ENCODE measurements around the gene SLA2. TPM values are rescaled to one million over a fixed set of nuclear protein-coding genes. Genes with fewer than 3 reads are reported as not detected.

Gene SLA2
- total RNA-seq, 1 experiment from 2014 or later = 0.51 TPM

- Histone ChIP-seq H3K36me3 (ENCODE audit: low read depth, low read length) (peaks cover 5% of the 10 kb centered on the region; the same call in 1 of the 2 replicates), H3K9me2 (replicated peaks; ENCODE audit: low read length) (no peaks in the 10 kb centered on the region), H3F3A (ENCODE audit: low read length, unreplicated experiment) (no peaks in the 10 kb centered on the region), H3K4me2 (ENCODE audit: low read length) (no peak overlapping the region), H3K9ac (ENCODE audit: low read length) (no peak overlapping the region), H3K27me3 (ENCODE audit: low read length) (no peaks in the 10 kb centered on the region), H2AFZ (ENCODE audit: low read length) (no peak overlapping the region), H3K9me3 (ENCODE audit: low read length) (no peaks in the 10 kb centered on the region), H4K20me1 (ENCODE audit: low read length) (no peaks in the 10 kb centered on the region), H3K4me1 (ENCODE audit: insufficient read depth, low read length) (no peaks in the 10 kb centered on the region), H3K79me2 (ENCODE audit: low read length) (no peaks in the 10 kb centered on the region), H3K27ac (ENCODE audit: low read length) (no peak overlapping the region), H3K4me3 (ENCODE audit: low read length) (no peak overlapping the region)
- ChIA-PET POLR2A (ENCODE audit: unreplicated experiment) (no interaction called here), CTCF (no interaction called here)
- no peak for ATAC-seq
- intact Hi-C loops (cut with micrococcal nuclease) = no loop called here
- TF ChIP-seq EZH2 (IDR thresholded peaks at IDR 0.05; ENCODE audit: low read length, unreplicated experiment) = no peak
- no peak for TF ChIP-seq EZH2phosphoT487 (IDR thresholded peaks at IDR 0.05; ENCODE audit: borderline replicate concordance, low read length)
- TF ChIP-seq CTCF (conservative IDR thresholded peaks at IDR 0.05; ENCODE audit: low read depth, low read length) = no peak
- no TSS peak for BruUV-seq (replicated peaks)
- DNase-seq = no peak
Measured at GRCh38 chr20:36684747-36685146, 38.8 kb upstream of the SLA2 start.

- H3F3A ChIP-seq (ENCODE audit: low read length, unreplicated experiment) = no peaks in the 10 kb centered on the region
- ChIA-PET POLR2A (ENCODE audit: unreplicated experiment) (no interaction called here), CTCF (no interaction called here)
- no peak overlapping the region for H3K4me2 ChIP-seq (ENCODE audit: low read length)
- no peak for DNase-seq
- H3K79me2 ChIP-seq (ENCODE audit: low read length) = no peaks in the 10 kb centered on the region
- H3K9ac ChIP-seq (ENCODE audit: low read length) = no peak overlapping the region
- BruUV-seq (replicated peaks) = no TSS peak
- peaks cover 5% of the 10 kb centered on the region; the same call in 1 of the 2 replicates for H3K36me3 ChIP-seq (ENCODE audit: low read depth, low read length)
- H3K9me3 ChIP-seq (ENCODE audit: low read length) = no peaks in the 10 kb centered on the region
- no peak overlapping the region for H3K4me3 ChIP-seq (ENCODE audit: low read length)
- no peaks in the 10 kb centered on the region for H3K4me1 ChIP-seq (ENCODE audit: insufficient read depth, low read length)
- H3K9me2 ChIP-seq (replicated peaks; ENCODE audit: low read length) = no peaks in the 10 kb centered on the region
- H3K27ac ChIP-seq (ENCODE audit: low read length) = no peak overlapping the region
- TF ChIP-seq EZH2 (IDR thresholded peaks at IDR 0.05; ENCODE audit: low read length, unreplicated experiment) (no peak), EZH2phosphoT487 (IDR thresholded peaks at IDR 0.05; ENCODE audit: borderline replicate concordance, low read length) (no peak), CTCF (conservative IDR thresholded peaks at IDR 0.05; ENCODE audit: low read depth, low read length) (no peak)
- intact Hi-C loops (cut with micrococcal nuclease) = no loop called here
- no peaks in the 10 kb centered on the region for H4K20me1 ChIP-seq (ENCODE audit: low read length)
- H2AFZ ChIP-seq (ENCODE audit: low read length) = no peak overlapping the region
- H3K27me3 ChIP-seq (ENCODE audit: low read length) = no peaks in the 10 kb centered on the region
- no peak for ATAC-seq
Measured at GRCh38 chr20:36682311-36682710, 36.3 kb upstream of the SLA2 start.

GRCh38 chr20:36677422-36677771, 31.4 kb upstream of the SLA2 start:
- BruUV-seq (replicated peaks) = no TSS peak
- ChIA-PET POLR2A (ENCODE audit: unreplicated experiment) (no interaction called here), CTCF (no interaction called here)
- H2AFZ ChIP-seq (ENCODE audit: low read length) = no peak overlapping the region
- ATAC-seq = no peak
- H3K79me2 ChIP-seq (ENCODE audit: low read length) = no peaks in the 10 kb centered on the region
- DNase-seq = no peak
- H3K9ac ChIP-seq (ENCODE audit: low read length) = no peak overlapping the region
- H4K20me1 ChIP-seq (ENCODE audit: low read length) = no peaks in the 10 kb centered on the region
- no peak for TF ChIP-seq EZH2 (IDR thresholded peaks at IDR 0.05; ENCODE audit: low read length, unreplicated experiment)
- TF ChIP-seq CTCF (conservative IDR thresholded peaks at IDR 0.05; ENCODE audit: low read depth, low read length) = no peak
- TF ChIP-seq EZH2phosphoT487 (IDR thresholded peaks at IDR 0.05; ENCODE audit: borderline replicate concordance, low read length) = no peak
- H3K27me3 ChIP-seq (ENCODE audit: low read length) = no peaks in the 10 kb centered on the region
- no peaks in the 10 kb centered on the region for H3K9me3 ChIP-seq (ENCODE audit: low read length)
- H3K4me2 ChIP-seq (ENCODE audit: low read length) = no peak overlapping the region
- no peak overlapping the region for H3K4me3 ChIP-seq (ENCODE audit: low read length)
- H3K27ac ChIP-seq (ENCODE audit: low read length) = no peak overlapping the region
- H3F3A ChIP-seq (ENCODE audit: low read length, unreplicated experiment) = no peaks in the 10 kb centered on the region
- intact Hi-C loops (cut with micrococcal nuclease) = no loop called here
- H3K9me2 ChIP-seq (replicated peaks; ENCODE audit: low read length) = no peaks in the 10 kb centered on the region
- H3K4me1 ChIP-seq (ENCODE audit: insufficient read depth, low read length) = no peaks in the 10 kb centered on the region
- H3K36me3 ChIP-seq (ENCODE audit: low read depth, low read length) = no peaks in the 10 kb centered on the region; the same call in 1 of the 2 replicates
